K562 (cell line): ENCODE data around the gene LAGE3. TPM values are rescaled to one million over a fixed set of nuclear protein-coding genes. Genes with fewer than 3 reads are reported as not detected.

Experiments used
- ATAC-seq: fragments of 200-7000 bp; cut with Tn5 transposase; 3 replicates; pipeline ENCODE4 v1.9.1; 2020; ENCODE audit warnings: moderate library complexity
- BruUV-seq: library from RNA; stranded (reverse); fragments of 400-500 nt; replicated peaks from 2 replicates; lab custom pipeline; 2021; lab: Mats Ljungman, UMichigan
- CTCF ChIA-PET: fragments of 300-600 bp; formaldehyde crosslinking; extraction: SDS; loops from one replicate; lab custom pipeline; 2021; ENCODE audit warnings: low intra/inter-chr PET ratio; lab: Yijun Ruan, JAX
- POLR2A ChIA-PET: fragments of 300-600, 350-650 bp; sonication (Branson Sonifier 250); formaldehyde crosslinking; extraction: SDS; loops from one replicate; lab custom pipeline; 2021; ENCODE audit warnings: antibody characterized with exemption, inconsistent platforms; lab: Yijun Ruan, JAX
- DNase-seq, 4 experiments: peaks; one replicate each; pipeline versions ENCODE4 v3.0.0 to v3.0.0-alpha.2; 2011 to 2018; ENCODE audit warnings: low spot score in 3 of 4, mixed read lengths in 3 of 4; ENCODE audit errors: extremely low read depth in 1 of 4
- FAIRE-seq: peaks from 2 replicates; lab custom pipeline; 2011; peaks lifted over from hg19 to GRCh38; lab: Jason Lieb, UNC
- H2AFZ ChIP-seq: 2 replicates; pipeline ENCODE4 v1.6.0; 2011; ENCODE audit warnings: low read depth, low read length, control low read depth, inconsistent platforms
- H3K27ac ChIP-seq: fragments of 200-600 bp; 3 replicates; pipeline ENCODE4 v1.8.0; 2011; ENCODE audit warnings: low read depth, mild to moderate bottlenecking, control low read depth, inconsistent platforms, low read length, moderate library complexity, mixed read lengths; ENCODE audit errors: extremely low read depth
- H3K27me3 ChIP-seq, 2 experiments: fragments of 300-600 bp in 1 of 2; 2 replicates in 1 of 2; 3 replicates in 1 of 2; pipeline versions ENCODE4 v1.6.0 to v1.8.0; 2011; ENCODE audit warnings: inconsistent platforms in 2 of 2, low read length in 2 of 2, mild to moderate bottlenecking in 1 of 2, mixed read lengths in 1 of 2, moderate library complexity in 1 of 2; ENCODE audit not compliant: control insufficient read depth in 2 of 2, insufficient read depth in 2 of 2
- H3K36me3 ChIP-seq: fragments of 300-600 bp; 3 replicates; pipeline ENCODE4 v1.8.0; 2011; ENCODE audit warnings: mild to moderate bottlenecking, low read length, inconsistent platforms; ENCODE audit not compliant: control insufficient read depth, insufficient read depth
- H3K4me1 ChIP-seq, 2 experiments: fragments of 200-600 bp in 1 of 2; replicated peaks in 1 of 2; 2 replicates in 1 of 2; 3 replicates in 1 of 2; pipeline versions ENCODE4 v1.5.1 to v1.8.0; 2011; ENCODE audit warnings: inconsistent platforms in 2 of 2, low read length in 2 of 2, mild to moderate bottlenecking in 1 of 2, mixed read lengths in 1 of 2, moderate library complexity in 1 of 2; ENCODE audit not compliant: control insufficient read depth in 2 of 2, insufficient read depth in 2 of 2
- H3K4me2 ChIP-seq: 2 replicates; pipeline ENCODE4 v1.6.1; 2011; ENCODE audit warnings: low read length, control low read depth, inconsistent platforms, mixed read lengths; ENCODE audit not compliant: insufficient read depth
- H3K4me3 ChIP-seq: fragments of 200-600 bp; sonication (generic), shearing (Covaris generic); 2 replicates; pipeline ENCODE4 v1.5.1; 2016; ENCODE audit warnings: control low read depth, inconsistent platforms
- H3K79me2 ChIP-seq: fragments of 200-600 bp; 3 replicates; pipeline ENCODE4 v1.8.0; 2011; ENCODE audit warnings: low read length, inconsistent platforms; ENCODE audit not compliant: control insufficient read depth, insufficient read depth
- H3K9ac ChIP-seq, 2 experiments: 2 replicates each; pipeline versions ENCODE4 v1.6.0 to v1.6.1; 2011; ENCODE audit warnings: low read depth in 2 of 2, low read length in 2 of 2, control low read depth in 1 of 2, inconsistent platforms in 1 of 2, mild to moderate bottlenecking in 1 of 2, mixed read lengths in 1 of 2; ENCODE audit not compliant: insufficient read depth in 1 of 2
- H3K9me1 ChIP-seq: one replicate; pipeline ENCODE4 v1.6.0; 2011; ENCODE audit warnings: inconsistent platforms, mild to moderate bottlenecking, low read length, moderate library complexity; ENCODE audit not compliant: control insufficient read depth, insufficient read depth
- H3K9me3 ChIP-seq: replicated peaks from 2 replicates; pipeline ENCODE4 v1.5.1; 2011; ENCODE audit warnings: low read depth, low read length, inconsistent platforms; ENCODE audit not compliant: control insufficient read depth, insufficient read depth
- H4K20me1 ChIP-seq: replicated peaks from 2 replicates; pipeline ENCODE4 v1.6.1; 2011; ENCODE audit warnings: low read length, inconsistent platforms, mixed read lengths; ENCODE audit not compliant: control insufficient read depth, insufficient read depth
- CCNT2 ChIP-seq: IDR thresholded peaks from 2 replicates; pipeline ENCODE4 v1.6.1; 2011; ENCODE audit warnings: borderline replicate concordance, low read depth, mild to moderate bottlenecking, moderate library complexity, mixed read lengths, low read length; ENCODE audit not compliant: insufficient read length; ENCODE audit errors: extremely low read depth
- DIDO1 ChIP-seq: fragments of 450-650 bp; IDR thresholded peaks from 2 replicates; pipeline ENCODE4 v1.6.1; 2016; ENCODE audit warnings: low read depth, missing biosample characterization, missing genetic modification characterization
- ERF ChIP-seq: fragments of 450-650 bp; formaldehyde crosslinking; IDR thresholded peaks from 2 replicates; pipeline ENCODE4 v1.4.0; 2020; ENCODE audit warnings: mild to moderate bottlenecking, mixed read lengths
- ILF3 ChIP-seq: fragments of 450-650 bp; IDR thresholded peaks from 2 replicates; pipeline ENCODE4 v1.6.1; 2018; ENCODE audit warnings: antibody characterized with exemption, mild to moderate bottlenecking, moderate library complexity, borderline replicate concordance
- MYC ChIP-seq, 2 experiments: fragments of 250-450 bp in 1 of 2; sonication (Bioruptor Pico) in 1 of 2; IDR thresholded peaks; 2 replicates each; pipeline versions ENCODE4 v1.5.1 to v1.6.1; 2012 to 2021; ENCODE audit warnings: low read depth in 2 of 2, borderline replicate concordance in 1 of 2, improper control_type of control experiment in 1 of 2, low read length in 1 of 2, mild to moderate bottlenecking in 1 of 2, moderate library complexity in 1 of 2
- RCOR1 ChIP-seq, 2 experiments: IDR thresholded peaks; 2 replicates each; pipeline ENCODE4 v1.6.1; 2012; ENCODE audit warnings: low read depth in 2 of 2, low read length in 2 of 2, borderline replicate concordance in 1 of 2, improper control_type of control experiment in 1 of 2
- SIRT6 ChIP-seq: IDR thresholded peaks from one replicate; pipeline ENCODE4 v1.6.1; 2012; ENCODE audit warnings: low read depth, mild to moderate bottlenecking, control low read depth, inconsistent platforms, low read length, moderate library complexity
- SUPT5H ChIP-seq: fragments of 450-650 bp; IDR thresholded peaks from 2 replicates; pipeline ENCODE4 v1.6.1; 2016
- U2AF1 ChIP-seq: fragments of 200-400 bp; formaldehyde crosslinking; optimal IDR thresholded peaks from 2 replicates; pipeline ENCODE3; 2017; ENCODE audit warnings: mild to moderate bottlenecking, low read depth, low read length, moderate library complexity
- ZFX ChIP-seq: sonication (generic); formaldehyde crosslinking; IDR thresholded peaks from 2 replicates; pipeline ENCODE4 v1.8.0; 2022; ENCODE audit warnings: mild to moderate bottlenecking, missing genetic modification reagents, moderate library complexity
- ZNF146 ChIP-seq: IDR thresholded peaks from one replicate; pipeline ENCODE4 v1.6.1; 2018; ENCODE audit warnings: missing compliant biosample characterization; ENCODE audit not compliant: unreplicated experiment
- ZNF57 ChIP-seq: fragments of 450-650 bp; formaldehyde crosslinking; IDR thresholded peaks from 2 replicates; pipeline ENCODE4 v1.4.0; 2020; ENCODE audit warnings: mild to moderate bottlenecking, moderate library complexity
- WGBS: fragments of 100-300 bp; shearing (Covaris generic); methylation state at CpG from one replicate; pipeline ENCODE4 v1.1.6; 2016; ENCODE audit warnings: low coverage, mixed read lengths; ENCODE audit not compliant: insufficient coverage; ENCODE audit errors: missing lambda C conversion rate; 5-methylcytosine and 5-hydroxymethylcytosine counted together
- in situ Hi-C: fragments of 300-500 bp; cut with MboI; formaldehyde crosslinking; loops from 4 replicates; pipeline ENCODE4 v1.15.0; 2018; ENCODE audit warnings: inconsistent platforms, mixed read lengths
- intact Hi-C: fragments of 100-400 bp; cut with micrococcal nuclease; formaldehyde crosslinking; loops from 2 replicates; pipeline ENCODE4 v1.14.2; 2022
- polyA plus RNA-seq, 8 experiments: library from polyadenylated mRNA; depleted of rRNA in 4 of 8; stranded (reverse) in 5 of 8; unstranded in 3 of 8; fragments of >200 nt; fragmentation: Nextera tagmentation in 2 of 8; fragmentation: Illumina TruSeq in 1 of 8; extraction: Ambion mirVana in 2 of 8; extraction: Trizol in 1 of 8; gene quantifications; 2 replicates each; pipeline versions ENCODE4 v1.2.1 to v1.2.3, GENCODE V29; 2011 to 2014; ENCODE audit warnings: inconsistent platforms in 1 of 8, missing spikeins in 1 of 8
- total RNA-seq, 7 experiments: library from RNA; depleted of rRNA in 6 of 7; stranded (reverse); fragments of >200 nt in 6 of 7; fragmentation: Illumina TruSeq in 2 of 7; extraction: Trizol in 2 of 7; gene quantifications; 2 replicates each; pipeline versions ENCODE4 v1.2.1 to v1.2.3, GENCODE V29; 2011 to 2021; ENCODE audit warnings: low replicate concordance in 1 of 7
- TF ChIP-seq, protein P1 (sequence below), 2 experiments: fragments of 450-650 bp; IDR thresholded peaks; 2 replicates each; pipeline ENCODE4 v1.6.1; 2016
- TF ChIP-seq, protein P2 (sequence below), 2 experiments: IDR thresholded peaks; 2 replicates each; pipeline ENCODE4 v1.6.1; 2011; ENCODE audit warnings: borderline replicate concordance in 1 of 2, control low read depth in 1 of 2, low read depth in 1 of 2, low read length in 1 of 2, mild to moderate bottlenecking in 1 of 2, mixed read lengths in 1 of 2, moderate library complexity in 1 of 2; ENCODE audit not compliant: insufficient read depth in 1 of 2, insufficient read length in 1 of 2, poor library complexity in 1 of 2, severe bottlenecking in 1 of 2; ENCODE audit errors: extremely low read depth in 1 of 2
- TF ChIP-seq, protein P3 (sequence below): fragments of 200-800 bp; sonication (Bioruptor generic); IDR thresholded peaks from 2 replicates; pipeline ENCODE4 v1.6.1; 2017; ENCODE audit warnings: missing genetic modification characterization, missing compliant biosample characterization

Gene LAGE3
- total and polyA plus RNA-seq, 9 of the 15 experiments (the other 6 are each of a cell fraction or from before 2014, with no cell fraction given): 28.2 to 125 (median 35.8) TPM

DNA sequence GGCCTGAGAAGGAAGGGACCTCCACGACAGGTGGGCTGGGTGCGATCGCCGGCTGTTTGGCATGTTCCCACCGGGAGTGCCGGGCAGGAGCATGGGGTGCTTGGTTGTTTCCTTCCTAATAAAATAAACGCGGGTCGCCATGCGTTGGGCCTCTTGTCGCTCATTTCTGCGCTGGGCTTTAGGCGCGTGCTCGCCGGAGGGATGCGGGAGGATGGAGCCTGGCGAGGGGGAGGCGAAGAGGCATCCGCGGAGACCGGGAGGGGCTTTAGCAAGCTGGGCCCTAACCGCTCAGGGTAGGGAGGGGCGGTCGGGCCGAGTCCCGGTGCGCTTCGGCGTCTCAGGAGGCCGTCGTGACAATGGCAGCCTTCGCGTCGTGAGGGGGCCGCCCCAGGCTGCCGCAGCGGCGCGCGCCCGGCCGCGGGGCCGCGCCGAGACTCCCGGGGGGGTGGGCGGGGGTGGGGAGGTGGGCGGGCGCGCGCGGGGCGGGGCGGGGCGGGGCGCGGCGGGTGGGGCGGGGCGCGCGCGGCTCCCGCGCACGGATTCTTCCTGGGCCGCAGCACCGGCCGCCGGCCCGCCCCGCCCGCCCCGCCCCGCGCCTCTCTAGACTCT, 42.6 kb downstream of the LAGE3 start:
- ChIA-PET CTCF (no interaction called here), POLR2A (no interaction called here)
- peaks cover 22% of the 10 kb centered on the region for H3K79me2 ChIP-seq
- in situ Hi-C loops (no loop called here), intact Hi-C loops (no loop called here)
- DNase-seq (peak; percentile 64 to 91 (median 86)), FAIRE-seq (no peak), ATAC-seq (peak; percentile 80)
- H3K36me3 ChIP-seq: peaks cover 77% of the 10 kb centered on the region; the same call in 2 of the 3 replicates
- H3K9me3 ChIP-seq: no peaks in the 10 kb centered on the region
- no TSS peak for BruUV-seq
- peak overlapping the region; percentile 63 to 91; a peak in 3 of 4 replicates for H3K9ac ChIP-seq
- H4K20me1 ChIP-seq: peaks cover 5% of the 10 kb centered on the region; the same call in 1 of the 2 replicates
- H3K4me3 ChIP-seq: peak overlapping the region; percentile 68
- no peaks in the 10 kb centered on the region for H3K27me3 ChIP-seq
- 31% methylated on average over 16 of the region's 78 CpGs for WGBS
- peaks cover 4 to 43% of the 10 kb centered on the region in 2 experiments; a peak in 4 of 5 replicates for H3K4me1 ChIP-seq
- peaks cover 3% of the 10 kb centered on the region for H3K9me1 ChIP-seq
- peak overlapping the region; percentile 79; the same call in 1 of the 2 replicates for H2AFZ ChIP-seq
- H3K27ac ChIP-seq: peak overlapping the region; percentile 83; the same call in 2 of the 3 replicates
- peak overlapping the region; percentile 84 for H3K4me2 ChIP-seq
- TF ChIP-seq ZNF146 (CRISPR knock-in tag) (no peak), ZNF57 (CRISPR knock-in tag) (no peak), DIDO1 (tag) (no peak), U2AF1 (no peak), ILF3 (no peak), ZFX (peak; percentile 53; the same call in 1 of the 2 replicates), CCNT2 (peak; percentile 47), ERF (CRISPR knock-in tag) (0 out of 2 replicates have a peak, but pooled peaks have one; percentile 36), MYC (IDR thresholded peaks at IDR 0.05; ENCODE audit: low read depth, low read length) (peak; percentile 9; the same call in 1 of the 2 replicates), MYC (CRISPR knock-in tag; IDR thresholded peaks at IDR 0.05; ENCODE audit: borderline replicate concordance, low read depth) (no peak), RCOR1 (IDR thresholded peaks at IDR 0.05; ENCODE audit: borderline replicate concordance in 1 of 2, low read depth in 2 of 2, low read length in 2 of 2) (0 out of 4 replicates have a peak, but pooled peaks of 1 of the 2 experiments have one; percentile 11), SIRT6 (no peak), SUPT5H (0 out of 2 replicates have a peak, but pooled peaks have one; percentile 9)
- TF ChIP-seq, protein P1, sequence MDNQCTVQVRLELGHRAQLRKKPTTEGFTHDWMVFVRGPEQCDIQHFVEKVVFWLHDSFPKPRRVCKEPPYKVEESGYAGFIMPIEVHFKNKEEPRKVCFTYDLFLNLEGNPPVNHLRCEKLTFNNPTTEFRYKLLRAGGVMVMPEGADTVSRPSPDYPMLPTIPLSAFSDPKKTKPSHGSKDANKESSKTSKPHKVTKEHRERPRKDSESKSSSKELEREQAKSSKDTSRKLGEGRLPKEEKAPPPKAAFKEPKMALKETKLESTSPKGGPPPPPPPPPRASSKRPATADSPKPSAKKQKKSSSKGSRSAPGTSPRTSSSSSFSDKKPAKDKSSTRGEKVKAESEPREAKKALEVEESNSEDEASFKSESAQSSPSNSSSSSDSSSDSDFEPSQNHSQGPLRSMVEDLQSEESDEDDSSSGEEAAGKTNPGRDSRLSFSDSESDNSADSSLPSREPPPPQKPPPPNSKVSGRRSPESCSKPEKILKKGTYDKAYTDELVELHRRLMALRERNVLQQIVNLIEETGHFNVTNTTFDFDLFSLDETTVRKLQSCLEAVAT (IDR thresholded peaks at IDR 0.05): no peak
- TF ChIP-seq, protein P2, sequence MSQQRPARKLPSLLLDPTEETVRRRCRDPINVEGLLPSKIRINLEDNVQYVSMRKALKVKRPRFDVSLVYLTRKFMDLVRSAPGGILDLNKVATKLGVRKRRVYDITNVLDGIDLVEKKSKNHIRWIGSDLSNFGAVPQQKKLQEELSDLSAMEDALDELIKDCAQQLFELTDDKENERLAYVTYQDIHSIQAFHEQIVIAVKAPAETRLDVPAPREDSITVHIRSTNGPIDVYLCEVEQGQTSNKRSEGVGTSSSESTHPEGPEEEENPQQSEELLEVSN (IDR thresholded peaks at IDR 0.05; ENCODE audit: borderline replicate concordance in 1 of 2, extremely low read depth in 1 of 2, insufficient read depth in 1 of 2, insufficient read length in 1 of 2, low read depth in 1 of 2, low read length in 1 of 2, poor library complexity in 1 of 2, severe bottlenecking in 1 of 2): peak; percentile 24 to 36
- TF ChIP-seq, protein P3, sequence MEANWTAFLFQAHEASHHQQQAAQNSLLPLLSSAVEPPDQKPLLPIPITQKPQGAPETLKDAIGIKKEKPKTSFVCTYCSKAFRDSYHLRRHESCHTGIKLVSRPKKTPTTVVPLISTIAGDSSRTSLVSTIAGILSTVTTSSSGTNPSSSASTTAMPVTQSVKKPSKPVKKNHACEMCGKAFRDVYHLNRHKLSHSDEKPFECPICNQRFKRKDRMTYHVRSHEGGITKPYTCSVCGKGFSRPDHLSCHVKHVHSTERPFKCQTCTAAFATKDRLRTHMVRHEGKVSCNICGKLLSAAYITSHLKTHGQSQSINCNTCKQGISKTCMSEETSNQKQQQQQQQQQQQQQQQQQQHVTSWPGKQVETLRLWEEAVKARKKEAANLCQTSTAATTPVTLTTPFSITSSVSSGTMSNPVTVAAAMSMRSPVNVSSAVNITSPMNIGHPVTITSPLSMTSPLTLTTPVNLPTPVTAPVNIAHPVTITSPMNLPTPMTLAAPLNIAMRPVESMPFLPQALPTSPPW (CRISPR knock-in tag): peak; percentile 95
